ENCODE results near the gene HNRNPUL1. TPM values are rescaled to one million over a fixed set of nuclear protein-coding genes. Genes with fewer than 3 reads are reported as not detected.
"Not testable (repeated sequence)": the region's sequence is repeated elsewhere in the genome, so short reads cannot be mapped to it uniquely, and the experiment has no call there.

HNRNPUL1 gene
- 294 and 300 TPM in 2 replicates for total RNA-seq (2014; rRNA removed; shearing (Covaris generic))

DNA sequence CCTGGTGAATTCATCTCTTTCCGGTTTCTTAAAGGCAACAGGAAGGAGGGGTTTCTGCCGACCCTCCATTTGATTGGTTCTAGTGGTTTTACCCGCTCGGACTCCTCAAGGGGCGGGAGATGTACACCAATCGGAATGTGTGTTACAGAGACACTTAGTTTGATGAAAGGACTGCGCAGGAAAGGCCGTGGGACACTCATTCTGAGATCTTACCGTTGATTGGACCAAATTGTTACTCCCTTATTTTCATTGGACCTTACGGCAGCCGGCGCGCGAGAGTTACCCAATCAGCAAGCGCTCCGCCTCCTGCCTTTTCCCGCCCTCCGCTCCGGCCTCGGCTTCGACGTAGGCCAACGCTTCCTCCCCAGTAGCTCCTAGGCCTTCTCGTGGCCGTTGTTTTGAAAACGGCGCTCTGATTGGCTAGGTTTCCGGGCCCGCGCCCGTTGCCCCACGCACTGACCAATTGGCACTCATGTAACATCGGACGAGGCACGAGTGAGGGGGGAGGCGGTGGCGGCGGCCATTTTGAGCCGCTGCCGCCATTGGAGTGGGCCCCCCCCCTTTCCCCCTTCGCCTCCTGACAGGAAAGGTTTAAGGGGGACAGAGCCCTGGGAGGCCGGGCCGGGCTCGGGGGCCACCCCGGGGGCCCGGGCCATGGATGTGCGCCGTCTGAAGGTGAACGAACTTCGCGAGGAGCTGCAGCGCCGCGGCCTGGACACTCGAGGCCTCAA, at the start of gene HNRNPUL1:
Gene HNRNPUL1, plus strand, starts transcription at position 523 of the 731 bp plus-strand sequence. Its CDS starts 132 bp downstream, at position 655.
- peak; percentile 100 for DNase-seq (ENCODE audit: low spot score)

DNA sequence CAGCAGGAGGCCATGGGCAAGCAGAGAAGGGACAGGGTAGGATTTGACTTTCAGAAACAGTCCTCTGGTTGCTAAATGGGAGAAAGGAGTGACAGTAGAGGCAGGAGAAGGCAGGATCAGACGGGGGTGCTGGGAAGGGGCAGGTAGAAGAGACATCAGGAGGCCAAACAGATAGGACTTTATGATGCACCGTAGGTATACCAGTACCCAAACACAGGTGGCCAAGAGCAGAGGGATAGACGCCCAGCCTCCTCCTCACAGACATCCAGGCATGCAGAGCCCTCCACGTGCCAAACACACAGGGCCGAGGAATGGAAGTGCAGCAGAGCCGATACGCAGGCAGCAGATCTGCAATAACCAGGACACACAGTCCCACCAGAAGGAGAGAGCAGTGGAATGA, 46.4 kb upstream of the HNRNPUL1 start:
- DNase-seq (ENCODE audit: low spot score) = no peak

DNA sequence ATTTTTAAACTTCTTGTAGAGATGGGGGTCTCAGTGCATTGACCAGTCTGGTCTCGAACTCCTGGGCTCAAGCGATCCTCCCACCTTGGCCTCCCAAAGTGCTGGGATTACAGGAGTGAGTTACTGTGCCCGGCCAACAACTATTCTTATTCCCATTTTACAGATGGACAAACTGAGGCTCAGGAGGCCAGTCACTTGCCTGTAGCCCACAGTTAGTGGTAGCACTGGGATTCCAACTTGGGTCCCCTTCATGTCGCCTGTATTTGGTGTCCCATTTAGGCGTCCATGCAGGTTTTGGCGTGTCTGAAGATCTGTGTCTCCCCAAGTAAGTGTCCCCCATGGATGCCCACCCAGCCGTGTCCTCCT, 45.9 kb upstream of the HNRNPUL1 start:
- DNase-seq (ENCODE audit: low spot score) = no peak

DNA sequence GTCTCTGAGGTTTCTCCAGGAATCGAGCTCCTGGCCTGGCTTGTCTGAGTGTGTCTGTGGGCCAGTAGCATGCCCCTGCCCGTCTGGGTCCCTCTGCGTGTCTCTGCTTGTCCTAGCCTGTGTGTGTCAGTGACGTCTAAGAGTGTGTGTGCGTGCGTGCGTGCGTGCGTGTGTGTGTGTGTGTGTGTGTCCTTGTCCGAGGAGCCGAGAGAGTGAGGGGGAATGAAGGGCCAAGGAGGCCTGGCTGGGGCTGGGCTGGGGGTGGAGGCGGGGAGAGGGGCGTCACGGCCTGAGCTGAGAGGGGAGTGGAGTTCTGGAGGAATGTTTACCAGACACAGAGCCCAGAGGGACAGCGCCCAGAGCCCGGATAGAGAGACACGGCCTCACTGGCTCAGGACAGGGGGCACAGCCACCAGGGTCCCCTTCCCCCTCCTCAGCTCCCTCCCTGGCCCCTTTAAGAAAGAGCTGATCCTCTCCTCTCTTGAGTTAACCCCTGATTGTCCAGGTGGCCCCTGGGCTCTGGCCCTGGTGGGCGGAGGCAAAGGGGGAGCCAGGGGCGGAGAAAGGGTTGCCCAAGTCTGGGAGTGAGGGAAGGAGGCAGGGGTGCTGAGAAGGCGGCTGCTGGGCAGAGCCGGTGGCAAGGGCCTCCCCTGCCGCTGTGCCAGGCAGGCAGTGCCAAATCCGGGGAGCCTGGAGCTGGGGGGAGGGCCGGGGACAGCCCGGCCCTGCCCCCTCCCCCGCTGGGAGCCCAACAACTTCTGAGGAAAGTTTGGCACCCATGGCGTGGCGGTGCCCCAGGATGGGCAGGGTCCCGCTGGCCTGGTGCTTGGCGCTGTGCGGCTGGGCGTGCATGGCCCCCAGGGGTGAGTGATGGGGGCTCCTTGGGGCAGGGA, 45.3 kb upstream of the HNRNPUL1 start, which contains the start of gene AXL:
Gene AXL, plus strand, starts transcription at position 609 of the 893 bp plus-strand sequence. Its CDS starts 170 bp downstream, at position 779.
- DNase-seq (ENCODE audit: low spot score) = peak; percentile 34

DNA sequence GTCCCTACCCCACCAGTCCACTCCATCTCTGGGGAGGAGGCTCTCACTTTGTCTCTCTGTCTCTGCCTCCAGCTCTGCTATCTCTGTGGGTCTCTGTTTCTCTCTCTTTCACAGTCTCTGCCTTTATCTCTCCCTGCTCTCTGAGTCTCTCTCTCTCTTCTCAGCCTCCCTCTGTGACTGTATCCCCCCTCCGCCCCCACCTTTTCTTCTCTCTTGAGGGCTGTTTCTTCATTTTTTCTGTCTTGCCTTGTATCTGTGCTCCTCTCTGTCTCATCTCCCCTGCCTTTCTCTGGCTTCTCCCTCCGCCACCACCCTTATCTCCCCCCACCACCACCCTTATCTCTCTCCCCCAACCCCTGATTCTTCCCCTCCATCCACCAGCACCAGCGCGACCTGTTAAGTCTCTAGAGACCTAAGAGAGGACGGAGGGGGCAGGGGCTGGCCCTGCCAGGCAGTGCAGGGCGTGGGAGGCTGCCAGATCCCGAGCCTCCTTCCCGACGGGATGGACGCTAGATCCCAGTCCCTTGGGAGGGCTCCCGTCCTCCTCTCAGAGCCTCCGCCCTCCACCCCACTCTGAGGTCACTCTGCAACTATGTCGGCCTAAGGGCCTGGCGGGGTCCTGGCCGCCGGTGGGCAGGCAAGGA, 44.1 kb upstream of the HNRNPUL1 start:
- DNase-seq (ENCODE audit: low spot score) = no peak

DNA sequence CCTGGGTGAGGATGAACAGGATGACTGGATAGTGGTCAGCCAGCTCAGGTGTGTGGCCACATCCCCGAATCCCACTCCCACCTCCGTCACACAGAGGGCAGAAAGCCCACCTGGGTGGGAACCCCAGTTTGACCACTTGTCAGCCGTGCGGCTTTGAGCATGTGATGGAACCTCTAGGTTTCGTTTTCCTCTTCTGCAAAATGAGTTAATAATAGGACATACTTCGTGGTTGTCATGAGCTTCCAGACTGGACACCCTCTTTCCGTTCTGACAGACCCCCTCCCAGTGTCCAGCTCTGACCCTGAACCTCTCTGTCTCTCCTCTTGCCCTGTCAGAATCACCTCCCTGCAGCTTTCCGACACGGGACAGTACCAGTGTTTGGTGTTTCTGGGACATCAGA, 43.4 kb upstream of the HNRNPUL1 start:
- DNase-seq (ENCODE audit: low spot score) = no peak

DNA sequence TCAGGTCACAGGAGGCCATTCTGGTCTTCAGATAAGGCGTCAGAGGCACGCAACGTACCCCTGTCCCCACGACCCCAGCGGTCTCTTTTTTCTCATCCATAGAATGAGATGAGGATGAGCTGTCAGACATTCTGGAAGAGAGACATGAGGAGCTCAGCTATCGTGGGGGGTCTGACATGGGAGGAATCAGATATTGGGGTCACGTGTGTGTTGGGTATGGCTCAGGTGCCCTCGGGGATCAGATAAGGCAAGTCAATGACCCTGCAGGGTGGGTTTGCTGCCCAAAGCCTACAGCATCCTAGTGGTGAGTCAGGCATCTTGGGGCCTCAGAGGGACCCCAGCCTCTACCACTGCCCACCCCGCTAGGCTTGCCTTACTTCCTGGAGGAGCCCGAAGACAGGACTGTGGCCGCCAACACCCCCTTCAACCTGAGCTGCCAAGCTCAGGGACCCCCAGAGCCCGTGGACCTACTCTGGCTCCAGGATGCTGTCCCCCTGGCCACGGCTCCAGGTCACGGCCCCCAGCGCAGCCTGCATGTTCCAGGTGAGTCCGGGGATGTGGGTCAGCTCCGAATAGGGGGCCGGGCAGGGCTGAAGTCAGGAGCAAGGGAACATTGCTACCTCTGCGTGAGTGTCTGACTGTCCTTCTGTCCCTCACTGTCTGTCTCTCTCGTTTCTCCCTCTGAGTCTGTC, 42.5 kb upstream of the HNRNPUL1 start:
- DNase-seq (ENCODE audit: low spot score) = no peak

DNA sequence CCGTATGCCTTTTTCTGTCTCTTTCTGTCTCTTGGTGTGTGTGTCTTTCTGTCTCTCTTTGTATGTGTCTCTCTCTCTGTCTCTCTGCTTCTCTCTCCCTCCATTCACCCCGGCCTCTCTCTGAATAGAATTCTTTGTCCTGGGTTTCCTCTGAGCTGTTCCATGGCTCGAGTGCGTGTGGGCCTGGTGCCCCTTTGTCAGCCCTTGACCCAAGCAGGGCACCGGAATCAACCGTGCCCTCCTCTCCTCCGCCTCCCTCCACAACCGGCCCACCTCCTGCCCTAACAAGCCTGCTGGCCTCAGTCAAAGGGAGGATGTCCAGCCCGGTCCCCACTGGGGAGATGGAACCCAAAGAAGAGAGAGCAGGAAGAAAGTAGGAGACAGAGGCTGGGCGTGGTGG, 41.9 kb upstream of the HNRNPUL1 start:
- DNase-seq (ENCODE audit: low spot score) = no peak

DNA sequence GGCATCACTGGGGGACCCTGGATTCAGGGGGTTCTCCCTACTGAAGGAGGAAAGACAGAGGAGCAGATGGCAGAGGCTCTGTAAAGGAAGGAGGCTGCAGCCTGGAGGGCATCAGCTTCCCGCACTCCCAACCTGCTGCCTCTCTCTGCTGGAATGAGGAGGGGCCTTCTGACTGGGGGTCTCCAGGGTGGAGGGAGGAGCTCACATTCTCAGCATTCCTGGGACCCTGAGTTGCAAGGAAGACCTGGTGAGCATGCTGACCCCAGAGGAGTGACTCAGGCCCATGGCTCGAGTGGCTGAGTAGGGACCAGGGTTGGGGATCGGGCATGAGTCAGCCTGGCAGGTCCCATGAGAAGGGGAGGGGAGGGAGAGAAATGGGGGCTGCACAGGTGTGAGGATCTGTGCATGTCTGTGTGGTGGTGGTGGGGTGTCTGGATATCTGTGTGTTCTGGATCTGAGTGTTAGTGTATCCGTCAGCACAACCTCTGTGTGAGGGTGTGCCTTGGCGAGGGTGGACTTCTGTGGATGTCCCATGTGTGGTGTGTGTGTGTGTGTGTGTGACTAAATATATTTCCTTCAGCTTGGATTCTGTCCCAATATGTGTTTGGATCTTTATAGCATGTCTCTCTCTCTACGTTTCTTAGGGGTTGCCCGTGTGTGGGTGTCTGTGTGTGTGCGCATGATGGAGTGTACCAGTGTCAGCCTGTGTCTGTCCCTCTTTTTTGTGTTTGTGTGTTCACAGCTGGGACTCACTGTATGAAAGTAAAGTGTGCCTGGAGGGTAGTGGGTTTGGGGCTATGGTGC, 40.5 kb upstream of the HNRNPUL1 start:
- peak; percentile 60 for DNase-seq (ENCODE audit: low spot score)

DNA sequence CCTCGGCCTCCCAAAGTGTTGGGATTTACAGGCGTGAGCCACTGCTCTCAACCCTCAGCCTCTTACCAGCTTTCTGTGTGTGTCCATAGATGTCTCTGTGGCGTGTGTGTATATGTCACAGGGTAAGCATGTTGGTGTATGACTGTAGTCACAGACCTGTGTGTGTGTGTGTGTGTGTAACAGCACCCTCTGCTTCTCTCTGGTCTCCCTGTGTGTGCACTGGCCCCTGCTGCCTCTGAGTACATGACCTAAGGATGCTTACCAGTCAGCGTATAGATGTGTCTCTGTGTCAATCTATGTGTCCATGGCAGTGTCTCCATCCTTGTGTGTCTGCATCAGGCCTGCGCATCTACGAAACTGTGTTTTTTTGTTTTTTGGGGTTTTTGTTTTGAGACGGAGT, 39.5 kb upstream of the HNRNPUL1 start:
- DNase-seq (ENCODE audit: low spot score) = no peak

DNA sequence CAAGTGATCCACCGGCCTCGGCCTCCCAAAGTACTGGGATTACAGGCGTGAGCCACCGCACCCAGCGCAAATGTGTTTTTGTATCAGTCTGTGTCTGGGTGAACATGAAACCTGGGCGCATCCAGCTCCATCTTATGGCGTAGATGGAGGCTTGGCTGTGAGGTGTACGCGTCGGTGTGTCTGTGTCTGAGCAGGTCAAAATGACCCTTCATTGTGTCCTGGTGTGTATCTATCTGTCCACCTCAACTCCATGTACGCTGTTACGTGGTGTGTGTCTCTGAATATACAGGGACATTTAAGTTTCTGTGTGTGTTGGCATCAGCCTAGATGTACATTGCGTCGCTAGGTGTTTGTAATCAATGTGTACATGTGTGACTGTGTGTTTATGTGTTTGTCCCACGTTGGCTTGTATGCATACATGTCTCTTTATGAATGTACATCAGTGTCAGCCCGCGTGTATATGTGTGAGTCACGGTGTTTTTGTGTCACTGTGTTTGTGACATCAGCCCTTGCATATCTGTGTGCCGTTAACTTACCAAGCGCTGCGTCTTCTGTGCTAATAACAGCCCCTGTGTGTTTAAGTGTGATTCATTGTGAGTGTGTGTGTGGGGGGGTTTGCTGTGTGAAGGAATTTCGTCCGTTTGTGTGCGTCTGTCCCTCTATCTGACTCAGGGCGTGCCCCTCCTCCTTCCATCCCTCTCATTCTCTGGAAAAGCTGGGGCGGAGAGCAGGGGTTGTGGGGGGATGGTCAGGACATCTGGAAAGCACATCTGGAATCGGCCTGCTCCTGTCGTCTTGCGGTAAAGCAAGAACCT, 38.7 kb upstream of the HNRNPUL1 start:
- peak; percentile 77 for DNase-seq (ENCODE audit: low spot score)

DNA sequence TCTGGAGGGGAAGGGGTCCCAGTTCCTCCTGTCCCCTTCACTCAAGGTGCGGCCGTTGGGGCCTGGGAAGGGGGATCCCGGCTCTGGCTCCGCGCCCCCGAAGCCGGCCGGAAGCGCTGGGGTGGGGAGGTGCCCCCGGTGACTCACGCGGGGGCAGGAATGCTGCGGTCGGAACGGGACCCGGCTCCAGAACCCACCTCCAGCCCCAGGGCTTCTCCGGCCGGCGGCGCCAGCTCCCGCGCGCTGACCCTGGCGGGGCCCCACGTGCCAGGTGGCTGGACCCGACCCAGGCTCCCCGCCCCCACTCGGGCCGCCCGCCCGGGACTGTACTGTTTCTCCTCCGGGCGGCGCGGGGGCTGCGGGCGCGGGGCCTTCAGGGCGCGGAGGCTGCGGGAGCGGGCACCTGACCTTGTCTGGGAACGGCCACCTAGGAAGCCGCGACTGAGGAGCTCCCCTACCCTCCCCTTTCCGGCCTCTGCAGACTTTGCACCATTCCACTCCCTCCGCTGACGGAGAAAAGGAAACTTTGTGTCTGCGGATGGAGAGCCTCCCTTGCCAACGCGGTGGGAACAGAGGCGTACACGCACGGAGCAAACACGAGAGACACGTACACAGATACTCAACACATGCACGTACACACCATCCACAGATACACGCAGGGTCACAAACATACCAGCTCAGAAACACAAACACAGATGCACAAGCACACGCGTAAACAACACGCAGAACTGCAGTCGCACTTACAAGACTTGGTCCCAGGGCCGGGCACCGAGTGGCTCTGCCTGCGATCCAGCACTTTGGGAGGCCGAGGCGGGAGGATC, 37.9 kb upstream of the HNRNPUL1 start:
- DNase-seq (ENCODE audit: low spot score) = peak; percentile 76

DNA sequence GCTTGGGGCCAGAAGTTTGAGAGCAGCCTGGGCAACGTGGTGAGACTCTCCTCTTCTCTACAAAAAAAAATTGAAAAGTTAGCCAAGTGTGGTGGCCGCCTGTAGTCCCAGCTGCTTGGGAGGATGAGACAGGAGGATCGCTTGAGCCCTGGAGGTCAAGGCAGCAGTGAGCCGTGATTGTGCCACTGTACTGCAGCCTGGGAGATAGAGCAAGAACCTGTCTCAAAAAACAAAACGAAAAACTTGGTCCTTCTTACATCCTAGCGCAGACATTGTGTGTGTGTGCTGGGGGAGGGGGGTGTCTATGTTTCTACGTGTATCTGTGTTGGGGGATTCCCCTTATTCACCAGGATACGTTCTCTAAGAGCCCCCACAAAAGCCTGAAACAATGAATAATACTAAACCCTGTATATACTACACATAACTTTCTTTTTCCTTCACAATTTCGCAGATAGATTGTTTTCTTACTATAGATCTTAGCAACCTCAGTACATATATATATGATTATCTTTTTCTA, 37.2 kb upstream of the HNRNPUL1 start:
- no peak for DNase-seq (ENCODE audit: low spot score)

DNA sequence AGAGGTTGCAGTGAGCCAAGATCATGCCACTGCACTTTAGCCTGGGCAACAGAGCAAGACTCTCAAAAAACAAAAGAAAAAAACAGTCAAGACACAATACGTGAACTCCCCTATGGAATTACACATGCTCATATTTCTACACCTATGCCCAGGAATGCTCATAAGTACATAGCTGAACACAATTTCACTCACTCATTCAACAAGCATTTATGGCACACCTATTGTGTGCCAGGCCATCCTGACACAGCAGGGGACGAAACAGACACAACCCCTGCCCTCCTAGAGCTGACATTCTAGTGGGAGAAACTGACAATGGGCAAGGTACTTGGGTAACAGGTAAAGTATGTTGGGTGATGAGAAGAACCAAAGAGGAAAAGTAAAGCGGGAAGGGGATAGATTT, 35.7 kb upstream of the HNRNPUL1 start:
- no peak for DNase-seq (ENCODE audit: low spot score)

DNA sequence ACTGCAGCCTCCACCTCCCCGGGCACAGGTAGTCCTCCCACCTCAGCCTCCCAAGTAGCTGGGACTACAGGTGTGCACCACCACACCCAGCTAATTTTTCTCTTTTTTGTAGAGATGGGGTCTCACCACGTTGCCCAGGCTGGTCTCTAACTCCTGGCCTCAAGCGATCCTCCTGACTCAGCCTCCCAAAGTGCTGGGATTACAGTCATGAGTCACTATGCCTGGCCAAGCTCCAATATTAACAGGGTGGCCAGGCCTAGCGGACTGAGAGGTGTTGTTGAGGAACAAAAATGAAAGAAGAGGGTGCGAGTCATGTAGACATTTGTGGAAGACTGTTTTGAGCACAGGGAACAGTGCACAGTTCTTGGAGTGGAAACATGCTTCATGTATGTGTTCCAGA, 34.8 kb upstream of the HNRNPUL1 start:
- not testable (repeated sequence) for DNase-seq (ENCODE audit: low spot score)

DNA sequence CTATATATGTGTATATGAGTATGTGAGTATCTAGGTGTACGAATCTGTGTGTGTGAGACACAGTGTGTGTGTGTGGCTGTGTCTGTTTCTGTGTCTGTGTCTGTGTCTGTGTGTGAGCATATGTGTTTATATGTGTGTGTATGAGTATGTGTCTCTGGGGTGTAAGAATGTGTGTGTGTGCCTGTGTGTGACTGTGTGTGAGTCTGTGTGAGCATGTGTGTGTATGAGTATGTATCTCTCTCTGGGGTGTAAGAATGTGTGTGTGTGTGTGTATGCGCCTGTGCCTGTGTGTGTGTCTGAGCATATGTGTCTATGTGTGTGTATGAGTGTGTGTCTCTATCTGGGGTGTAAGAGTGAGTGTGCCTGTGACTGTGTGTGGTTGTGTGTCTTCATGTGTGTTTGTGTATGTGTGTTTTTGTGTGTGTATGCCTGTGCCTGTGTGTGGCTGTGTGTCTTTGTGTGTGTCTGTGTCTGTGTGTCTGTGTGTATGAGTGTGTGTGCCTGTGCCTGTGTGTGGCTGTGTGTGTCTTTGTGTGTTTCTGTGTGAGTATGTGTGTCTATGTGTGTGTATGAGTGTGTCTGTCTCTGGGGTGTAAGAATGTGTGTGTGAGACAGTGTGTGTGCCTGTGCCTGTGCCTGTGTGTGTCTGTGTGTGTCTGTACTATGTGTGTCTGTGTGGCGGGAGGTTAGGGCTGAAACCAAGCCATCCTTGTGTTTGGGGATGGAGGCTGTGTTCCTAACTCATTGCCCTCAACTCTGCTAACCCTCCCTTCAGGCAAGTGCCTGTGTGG, 33.9 kb upstream of the HNRNPUL1 start:
- no peak for DNase-seq (ENCODE audit: low spot score)

DNA sequence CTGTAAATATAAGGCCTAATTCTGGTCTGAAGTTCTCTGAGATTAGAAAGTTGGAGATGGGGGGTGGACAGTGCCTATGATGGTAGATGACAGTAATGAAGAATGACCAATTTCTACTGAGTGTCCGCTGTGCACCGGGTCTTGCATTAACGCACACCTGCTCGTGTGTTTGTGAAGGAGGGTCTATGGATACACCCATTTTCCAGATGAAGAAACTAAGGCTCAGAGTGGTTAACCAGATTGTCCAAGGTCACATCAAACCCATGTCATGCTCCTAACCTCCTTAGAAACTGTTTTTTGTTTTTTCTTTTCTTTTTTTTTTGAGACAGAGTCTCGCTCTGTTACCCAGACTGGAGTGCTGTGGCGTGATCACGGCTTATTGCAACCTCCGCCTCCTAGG, 31.5 kb upstream of the HNRNPUL1 start:
- no peak for DNase-seq (ENCODE audit: low spot score)

DNA sequence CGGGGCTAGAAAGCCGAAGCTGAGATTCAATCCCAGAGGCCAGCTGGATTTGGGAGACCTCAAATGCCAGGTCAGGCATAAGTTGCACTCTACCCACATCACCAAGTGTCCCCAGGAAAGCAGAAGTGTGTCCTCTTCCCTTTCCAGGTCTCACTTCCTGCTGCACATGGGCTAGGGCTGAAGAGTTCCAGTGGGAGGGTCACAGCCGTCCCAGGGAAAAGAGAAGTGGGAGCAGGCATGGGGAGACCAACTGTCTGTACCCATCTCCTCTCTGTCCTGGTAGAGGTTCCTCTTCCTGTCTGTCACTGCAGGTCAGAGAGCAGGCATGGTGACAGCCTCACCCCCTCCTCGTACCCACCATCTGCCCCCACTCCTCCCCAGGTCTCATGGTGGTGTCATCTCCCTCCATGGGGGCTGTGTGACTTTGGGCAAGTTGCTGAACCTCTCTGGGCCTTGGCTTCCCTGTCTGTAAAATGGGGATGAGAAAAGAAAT, 30.4 kb upstream of the HNRNPUL1 start:
- no peak for DNase-seq (ENCODE audit: low spot score)

Data from HT-29 (cell line).